ENCODE data around the gene TSSK6. TPM values are rescaled to one million over a fixed set of nuclear protein-coding genes. Genes with fewer than 3 reads are reported as not detected.

TSSK6 gene
- total and polyA plus RNA-seq, 2 of the 4 experiments (the other 2 are of a cell fraction): 1.3 to 2.2 TPM

- Histone ChIP-seq H2BK15ac (ENCODE audit: low read depth, low read length) (no peak overlapping the region), H2BK5ac (ENCODE audit: low read depth, low read length, poor library complexity, severe bottlenecking) (no peak overlapping the region), H3K14ac (replicated peaks; ENCODE audit: low read depth, low read length) (no peak overlapping the region), H4K91ac (ENCODE audit: insufficient read depth, low read depth, low read length) (no peak overlapping the region), H3K27ac (ENCODE audit: insufficient read depth, low read length) (no peak overlapping the region), H3K36me3 (ENCODE audit: control insufficient read depth, insufficient read depth, low read length) (peaks cover 32% of the 10 kb centered on the region), H3K79me1 (ENCODE audit: low read depth in 1 of 2, low read length in 2 of 2) (peaks cover 23 to 62% of the 10 kb centered on the region in 2 experiments), H2AK5ac (ENCODE audit: low read depth, low read length) (no peak overlapping the region), H3K18ac (ENCODE audit: low read depth, low read length) (no peak overlapping the region), H2BK120ac (ENCODE audit: low read depth, low read length) (no peak overlapping the region), H3K4ac (ENCODE audit: low read depth, low read length) (no peak overlapping the region), H3K4me2 (ENCODE audit: low read depth, low read length) (no peak overlapping the region), H3K27me3 (ENCODE audit: control insufficient read depth, insufficient read depth, low read length) (no peaks in the 10 kb centered on the region), H2BK20ac (ENCODE audit: low read depth, low read length) (no peak overlapping the region), H4K20me1 (ENCODE audit: insufficient read depth, low read length) (peaks cover 38% of the 10 kb centered on the region), H3K23ac (ENCODE audit: low read depth, low read length) (no peak overlapping the region), H4K5ac (ENCODE audit: low read depth, low read length) (no peak overlapping the region), H3K9me1 (ENCODE audit: insufficient read depth, low read length) (no peaks in the 10 kb centered on the region), H3K4me3 (ENCODE audit: insufficient read depth, low read depth, low read length) (no peak overlapping the region), H3K4me1 (ENCODE audit: control insufficient read depth, insufficient read depth, low read length) (peaks cover 2% of the 10 kb centered on the region; the same call in 1 of the 2 replicates), H3K9ac (ENCODE audit: low read depth, low read length) (no peak overlapping the region), H3K9me3 (ENCODE audit: control insufficient read depth, insufficient read depth, low read length) (no peaks in the 10 kb centered on the region), H4K8ac (ENCODE audit: low read depth in 2 of 2, low read length in 2 of 2) (no peak overlapping the region), H2AK9ac (replicated peaks; ENCODE audit: low read depth, low read length, poor library complexity) (no peak overlapping the region), H3K56ac (ENCODE audit: extremely low read depth, insufficient read depth, low read length) (no peak overlapping the region), H2AFZ (replicated peaks; ENCODE audit: low read length, poor library complexity) (no peak overlapping the region)
- intact Hi-C loops (cut with micrococcal nuclease) (no loop called here), dilution Hi-C loops (cut with HindIII; ENCODE audit: low sequenced_read_pairs, unreplicated experiment) (no loop called here), in situ Hi-C loops (cut with MboI; ENCODE audit: low sequenced_read_pairs) (no loop called here)
- POLR2A ChIA-PET (ENCODE audit: unreplicated experiment): no interaction called here
- ATAC-seq (ENCODE audit: low read depth): no peak
- no TSS peak for BruUV-seq (replicated peaks)
- 80% methylated on average over 1 of the region's 3 CpGs; no CpG with 5 or more reads in 1 of the 2 experiments for WGBS, 2 experiments (ENCODE audit: extremely low coverage in 2 of 2, insufficient read length in 1 of 2)
- TF ChIP-seq CHD1 (IDR thresholded peaks at IDR 0.05; ENCODE audit: low read depth, low read length) (no peak), POLR2A (IDR thresholded peaks at IDR 0.05; ENCODE audit: low read depth, low read length) (no peak), RAD21 (IDR thresholded peaks at IDR 0.05; ENCODE audit: low read length) (no peak), RFX5 (IDR thresholded peaks at IDR 0.05; ENCODE audit: low read depth, low read length) (no peak), USF2 (IDR thresholded peaks at IDR 0.05; ENCODE audit: low read depth, low read length) (no peak), CEBPB (IDR thresholded peaks at IDR 0.05; ENCODE audit: low read depth, low read length) (no peak)
- no peak for DNase-seq
- CTCF ChIA-PET: no interaction called here
Measured at GRCh38 chr19:19523177-19523576, 7.8 kb upstream of the TSSK6 start.

Data from IMR-90 (cell line).